GM12878 (cell line): ENCODE results near the gene CLEC17A. TPM values are rescaled to one million over a fixed set of nuclear protein-coding genes. Genes with fewer than 3 reads are reported as not detected.

Experiments used
- ATAC-seq: fragments of 200-7000 bp; cut with Tn5 transposase; 3 replicates; pipeline ENCODE4 v1.9.1; 2020; ENCODE audit warnings: mild to moderate bottlenecking, moderate library complexity
- BruUV-seq: library from RNA; stranded (reverse); fragments of 400-500 nt; replicated peaks from 2 replicates; lab custom pipeline; 2021; lab: Mats Ljungman, UMichigan
- CTCF ChIA-PET: fragments of 300-600 bp; sonication (Branson Sonifier 250); formaldehyde crosslinking; extraction: SDS; loops from one replicate; lab custom pipeline; 2021; ENCODE audit warnings: inconsistent platforms; lab: Yijun Ruan, JAX
- POLR2A ChIA-PET: fragments of 350-600 bp; formaldehyde crosslinking; extraction: SDS; loops from one replicate; lab custom pipeline; 2021; ENCODE audit warnings: inconsistent platforms; lab: Charles Lee
- RAD21 ChIA-PET: fragments of 300-600 bp; sonication (Branson Sonifier 250); formaldehyde crosslinking; loops from one replicate; lab custom pipeline; 2023; ENCODE audit warnings: antibody characterized with exemption; ENCODE audit not compliant: unreplicated experiment; lab: Charles Lee
- SMC1A ChIA-PET: fragments of 300-600 bp; sonication (Branson Sonifier 250); formaldehyde crosslinking; loops from one replicate; lab custom pipeline; 2023; ENCODE audit not compliant: unreplicated experiment, uncharacterized antibody; lab: Charles Lee
- DNase-seq: peaks from one replicate; pipeline ENCODE4 v3.0.0-alpha.2; 2011; ENCODE audit warnings: low read depth, low spot score
- FAIRE-seq: peaks from 3 replicates; lab custom pipeline; 2011; peaks lifted over from hg19 to GRCh38; lab: Jason Lieb, UNC
- H2AFZ ChIP-seq: 2 replicates; pipeline ENCODE4 v1.6.0; 2011; ENCODE audit warnings: low read depth, low read length, control low read depth; ENCODE audit not compliant: control insufficient read depth
- H3K27ac ChIP-seq: 2 replicates; pipeline ENCODE4 v1.5.1; 2011; ENCODE audit warnings: control low read depth; ENCODE audit not compliant: control insufficient read depth, insufficient read depth
- H3K27me3 ChIP-seq, 2 experiments: replicated peaks in 1 of 2; 2 replicates each; pipeline versions ENCODE4 v1.6.0 to v1.6.1; 2011; ENCODE audit warnings: low read length in 1 of 2; ENCODE audit not compliant: control insufficient read depth in 2 of 2, insufficient read depth in 2 of 2
- H3K36me3 ChIP-seq, 2 experiments: 2 replicates each; pipeline ENCODE4 v1.5.1; 2011; ENCODE audit warnings: low read length in 1 of 2; ENCODE audit not compliant: control insufficient read depth in 2 of 2, insufficient read depth in 2 of 2
- H3K4me1 ChIP-seq: 2 replicates; pipeline ENCODE4 v1.6.1; 2011; ENCODE audit warnings: mild to moderate bottlenecking, low read length, moderate library complexity, mixed read lengths; ENCODE audit not compliant: control insufficient read depth, insufficient read depth
- H3K4me2 ChIP-seq: 2 replicates; pipeline ENCODE4 v1.6.0; 2011; ENCODE audit warnings: control low read depth; ENCODE audit not compliant: control insufficient read depth, insufficient read depth
- H3K4me3 ChIP-seq: fragments of 200-600 bp; sonication (generic); 2 replicates; pipeline ENCODE4 v1.5.1; 2016
- H3K79me2 ChIP-seq: 2 replicates; pipeline ENCODE4 v1.6.0; 2011; ENCODE audit warnings: low read length; ENCODE audit not compliant: control insufficient read depth, insufficient read depth
- H3K9ac ChIP-seq: 2 replicates; pipeline ENCODE4 v1.8.0; 2011; ENCODE audit warnings: low read length, control low read depth, mixed read lengths; ENCODE audit not compliant: control insufficient read depth, insufficient read depth
- H3K9me3 ChIP-seq: replicated peaks from 3 replicates; pipeline ENCODE4 v1.5.1; 2011; ENCODE audit warnings: mild to moderate bottlenecking, low read length; ENCODE audit not compliant: control insufficient read depth, insufficient read depth
- H4K20me1 ChIP-seq: 2 replicates; pipeline ENCODE4 v1.6.0; 2011; ENCODE audit not compliant: control insufficient read depth, insufficient read depth
- ATF7 ChIP-seq: fragments of 450-650 bp; IDR thresholded peaks from 2 replicates; pipeline ENCODE4 v1.6.1; 2016; ENCODE audit warnings: low read depth, mild to moderate bottlenecking
- BRCA1 ChIP-seq: IDR thresholded peaks from 2 replicates; pipeline ENCODE4 v1.6.1; 2011; ENCODE audit warnings: low read depth, low read length, improper control_type of control experiment
- CHD1 ChIP-seq: IDR thresholded peaks from 2 replicates; pipeline ENCODE4 v1.6.1; 2012; ENCODE audit warnings: low read depth, low read length, improper control_type of control experiment
- CREB1 ChIP-seq: IDR thresholded peaks from 2 replicates; pipeline ENCODE4 v1.6.1; 2012; ENCODE audit warnings: low read depth, mild to moderate bottlenecking, inconsistent platforms
- CREM ChIP-seq: IDR thresholded peaks from 2 replicates; pipeline ENCODE4 v1.6.1; 2014; ENCODE audit warnings: antibody characterized with exemption, low read depth
- EGR1 ChIP-seq, 2 experiments: IDR thresholded peaks; 1 replicate in 1 of 2; 2 replicates in 1 of 2; pipeline ENCODE4 v1.6.1; 2011 to 2012; ENCODE audit warnings: low read depth in 2 of 2, low read length in 2 of 2, borderline replicate concordance in 1 of 2, mild to moderate bottlenecking in 1 of 2, moderate library complexity in 1 of 2
- IKZF1 ChIP-seq: fragments of 450-650 bp; conservative IDR thresholded peaks from 2 replicates; pipeline ENCODE4 v1.6.1; 2017; ENCODE audit warnings: antibody characterized with exemption, mild to moderate bottlenecking
- MTA2 ChIP-seq: fragments of 450-650 bp; IDR thresholded peaks from 2 replicates; pipeline ENCODE4 v1.6.1; 2016; ENCODE audit warnings: low read depth, mild to moderate bottlenecking, moderate library complexity
- NR2C2 ChIP-seq: IDR thresholded peaks from 2 replicates; pipeline ENCODE4 v1.6.1; 2011; ENCODE audit warnings: borderline replicate concordance, low read depth; ENCODE audit not compliant: control insufficient read depth, insufficient read length
- RUNX3 ChIP-seq: IDR thresholded peaks from 2 replicates; pipeline ENCODE4 v1.6.1; 2012; ENCODE audit warnings: low read length, inconsistent platforms
- TAF1 ChIP-seq: IDR thresholded peaks from 2 replicates; pipeline ENCODE4 v1.6.1; 2011; ENCODE audit warnings: mild to moderate bottlenecking, low read depth, low read length, borderline replicate concordance
- TCF3 ChIP-seq: IDR thresholded peaks from 2 replicates; pipeline ENCODE4 v1.6.1; 2012; ENCODE audit warnings: low read depth, mild to moderate bottlenecking, low read length, borderline replicate concordance; ENCODE audit not compliant: insufficient read depth
- ZNF384 ChIP-seq: IDR thresholded peaks from 2 replicates; pipeline ENCODE4 v1.6.1; 2012; ENCODE audit warnings: low read depth, mild to moderate bottlenecking, low read length, improper control_type of control experiment, borderline replicate concordance
- WGBS: methylation state at CpG from one replicate; pipeline ENCODE4 v1.1.6; 2016; ENCODE audit warnings: low lambda C conversion rate; ENCODE audit not compliant: insufficient replicate concordance, insufficient coverage; ENCODE audit errors: missing lambda C conversion rate; 5-methylcytosine and 5-hydroxymethylcytosine counted together
- in situ Hi-C: fragments of 300-500 bp; cut with MboI; formaldehyde crosslinking; loops from 9 replicates; pipeline ENCODE4 v1.14.3; 2018; ENCODE audit warnings: mixed read lengths
- intact Hi-C: fragments of 100-400 bp; cut with micrococcal nuclease; formaldehyde crosslinking; loops from one replicate; pipeline ENCODE4 v1.14.2; 2022; ENCODE audit not compliant: unreplicated experiment
- polyA plus RNA-seq, 11 experiments: library from polyadenylated mRNA; depleted of rRNA in 4 of 11; unstranded in 6 of 11; stranded (reverse) in 5 of 11; fragments of >200 nt; fragmentation: Nextera tagmentation in 4 of 11; fragmentation: Illumina TruSeq in 1 of 11; extraction: Ambion mirVana in 4 of 11; extraction: Trizol in 1 of 11; gene quantifications; 1 replicate in 1 of 11; 2 replicates in 10 of 11; pipeline versions ENCODE4 v1.2.1 to v1.2.3, GENCODE V29; 2011 to 2016; ENCODE audit warnings: inconsistent platforms in 2 of 11, missing spikeins in 2 of 11, low read depth in 1 of 11
- total RNA-seq, 4 experiments: library from RNA; depleted of rRNA in 3 of 4; stranded (reverse); fragments of >200 nt in 3 of 4; fragmentation: Illumina TruSeq in 1 of 4; extraction: Trizol in 1 of 4; gene quantifications; 2 replicates each; pipeline versions ENCODE4 v1.2.1 to v1.2.3, GENCODE V29; 2013 to 2021
- TF ChIP-seq, protein P1 (sequence below): IDR thresholded peaks from 2 replicates; pipeline ENCODE4 v1.6.1; 2011; ENCODE audit warnings: low read depth, mild to moderate bottlenecking, low read length, moderate library complexity, borderline replicate concordance; ENCODE audit errors: extremely low read depth
- TF ChIP-seq, protein P2 (sequence below): fragments of 450-650 bp; IDR thresholded peaks from 2 replicates; pipeline ENCODE4 v1.6.1; 2016; ENCODE audit warnings: mild to moderate bottlenecking

CLEC17A gene
- total and polyA plus RNA-seq, 10 of the 15 experiments (the other 5 are each of a cell fraction or from before 2014, with no cell fraction given): 12.9 to 131 (median 97.3) TPM

DNA sequence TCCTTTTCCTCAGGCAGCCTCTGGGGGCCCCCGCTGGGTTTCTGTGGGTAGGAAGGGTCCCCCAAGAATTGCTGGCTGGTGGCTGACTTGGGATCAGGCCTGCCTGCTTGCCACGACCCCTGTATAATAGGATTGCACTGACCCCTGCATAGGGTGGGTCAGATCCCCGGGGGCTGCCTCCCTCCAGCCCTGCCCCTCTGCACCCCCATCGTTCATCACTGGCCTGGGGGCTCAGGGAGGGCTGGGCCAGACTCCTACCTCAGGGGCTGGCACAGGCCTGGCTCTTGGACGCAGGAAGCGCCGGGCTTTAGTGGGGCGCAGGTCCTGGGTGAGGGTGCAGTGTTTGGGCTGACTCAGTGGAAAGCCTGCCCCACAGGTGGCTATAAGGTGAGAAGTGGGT, 21.6 kb upstream of the CLEC17A start:
- no peak overlapping the region for H3K4me3 ChIP-seq
- WGBS: 79% methylated on average over 8 of the region's 8 CpGs
- TF ChIP-seq, protein P1, sequence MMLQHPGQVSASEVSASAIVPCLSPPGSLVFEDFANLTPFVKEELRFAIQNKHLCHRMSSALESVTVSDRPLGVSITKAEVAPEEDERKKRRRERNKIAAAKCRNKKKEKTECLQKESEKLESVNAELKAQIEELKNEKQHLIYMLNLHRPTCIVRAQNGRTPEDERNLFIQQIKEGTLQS: no peak
- TF ChIP-seq TAF1: no peak
- H3K27me3 ChIP-seq: no peaks in the 10 kb centered on the region
- BruUV-seq: no TSS peak
- ChIA-PET SMC1A (interaction anchor here (0.9 kb wide), 1 partner anchor 11 kb away, joined by 3 read pairs; no protein-coding TSS in a partner anchor), CTCF (interaction anchor here (1.7 to 2.5 kb wide), 3 partner anchors 10 to 13 kb away, joined by 5 to 7 read pairs (median 6); partner anchors contain the start of gene NDUFB7), POLR2A (interaction anchor here (1.0 kb wide), 1 partner anchor 10 kb away, joined by 11 read pairs; no protein-coding TSS in a partner anchor), RAD21 (interaction anchor here (1.3 kb wide), 1 partner anchor 126 kb away, joined by 5 read pairs; no protein-coding TSS in a partner anchor)
- no peak overlapping the region for H2AFZ ChIP-seq
- no peak overlapping the region for H3K4me2 ChIP-seq
- H3K9ac ChIP-seq: no peak overlapping the region
- no peak overlapping the region for H3K27ac ChIP-seq
- H3K36me3 ChIP-seq: peaks cover 0 to 9% of the 10 kb centered on the region in 2 experiments; a peak in 2 of 4 replicates
- peaks cover 11% of the 10 kb centered on the region for H3K4me1 ChIP-seq
- intact Hi-C loops (no loop called here), in situ Hi-C loops (no loop called here)
- H3K79me2 ChIP-seq: peaks cover 2% of the 10 kb centered on the region; the same call in 1 of the 2 replicates
- DNase-seq: no peak
- H4K20me1 ChIP-seq: no peaks in the 10 kb centered on the region
- ATAC-seq: no peak
- FAIRE-seq: no peak
- H3K9me3 ChIP-seq: no peaks in the 10 kb centered on the region

DNA sequence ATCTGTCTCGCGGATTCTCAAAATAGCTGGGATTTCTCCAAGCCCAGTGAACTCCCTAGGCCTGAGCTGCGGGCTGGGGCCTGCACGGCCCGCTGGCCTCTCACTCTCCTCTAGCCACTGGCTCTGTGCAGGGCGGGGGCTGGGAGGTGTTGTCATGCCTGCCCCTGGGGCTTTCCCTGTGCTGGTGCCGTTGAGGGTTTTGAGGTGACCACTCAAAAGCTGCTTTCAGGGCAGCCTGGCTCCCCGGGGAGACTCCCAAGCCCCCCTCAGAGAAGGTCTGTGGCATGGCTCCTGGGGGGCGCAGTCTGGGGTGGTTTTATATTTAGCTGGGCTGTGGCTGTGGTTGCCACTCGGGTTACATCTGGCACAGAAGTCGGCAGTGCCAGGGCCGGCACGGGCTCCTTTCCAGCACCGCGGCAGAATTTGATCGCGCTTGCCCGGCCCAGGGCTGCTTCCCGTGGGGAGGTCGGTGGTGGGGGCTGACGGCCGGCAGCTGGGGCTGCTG, 21.0 kb upstream of the CLEC17A start:
- peaks cover 0 to 11% of the 10 kb centered on the region in 2 experiments; a peak in 3 of 4 replicates for H3K36me3 ChIP-seq
- no TSS peak for BruUV-seq
- SMC1A ChIA-PET: interaction anchor here (0.9 kb wide), 1 partner anchor 11 kb away, joined by 3 read pairs; no protein-coding TSS in a partner anchor
- peak; percentile 79 for ATAC-seq
- H4K20me1 ChIP-seq: no peaks in the 10 kb centered on the region
- H3K9me3 ChIP-seq: no peaks in the 10 kb centered on the region
- peaks cover 7% of the 10 kb centered on the region for H3K4me1 ChIP-seq
- POLR2A ChIA-PET: interaction anchor here (0.5 to 1.0 kb wide), 2 partner anchors 9 to 1572 kb away, joined by 4 to 11 read pairs; no protein-coding TSS in a partner anchor
- intact Hi-C loops (no loop called here), in situ Hi-C loops (no loop called here)
- H3K4me2 ChIP-seq: no peak overlapping the region
- WGBS: 8% methylated on average over 22 of the region's 22 CpGs
- H3K27me3 ChIP-seq: no peaks in the 10 kb centered on the region
- H3K9ac ChIP-seq: no peak overlapping the region
- no peak overlapping the region for H2AFZ ChIP-seq
- H3K4me3 ChIP-seq: no peak overlapping the region
- no peaks in the 10 kb centered on the region; the same call in 1 of the 2 replicates for H3K79me2 ChIP-seq
- H3K27ac ChIP-seq: no peak overlapping the region; the same call in 1 of the 2 replicates
- no peak for DNase-seq
- RAD21 ChIA-PET: interaction anchor here (1.3 kb wide), 1 partner anchor 125 kb away, joined by 5 read pairs; no protein-coding TSS in a partner anchor
- no peak for FAIRE-seq
- CTCF ChIA-PET: interaction anchor here (0.5 to 2.5 kb wide), 4 partner anchors 10 to 30 kb away, joined by 3 to 7 read pairs (median 6); partner anchors contain the start of gene NDUFB7
- TF ChIP-seq IKZF1 (peak; percentile 55), CREB1 (peak; percentile 44; the same call in 1 of the 2 replicates), CHD1 (no peak), TCF3 (no peak), ATF7 (peak; percentile 73), EGR1 (IDR thresholded peaks at IDR 0.05; ENCODE audit: borderline replicate concordance in 1 of 2, low read depth in 2 of 2, low read length in 2 of 2) (0 out of 3 replicates have a peak, but pooled peaks of 1 of the 2 experiments have one; percentile 16), NR2C2 (no peak), BRCA1 (no peak), ZNF384 (no peak), RUNX3 (peak; percentile 36; the same call in 1 of the 2 replicates), CREM (peak; percentile 64; the same call in 1 of the 2 replicates), MTA2 (no peak)
- TF ChIP-seq, protein P2, sequence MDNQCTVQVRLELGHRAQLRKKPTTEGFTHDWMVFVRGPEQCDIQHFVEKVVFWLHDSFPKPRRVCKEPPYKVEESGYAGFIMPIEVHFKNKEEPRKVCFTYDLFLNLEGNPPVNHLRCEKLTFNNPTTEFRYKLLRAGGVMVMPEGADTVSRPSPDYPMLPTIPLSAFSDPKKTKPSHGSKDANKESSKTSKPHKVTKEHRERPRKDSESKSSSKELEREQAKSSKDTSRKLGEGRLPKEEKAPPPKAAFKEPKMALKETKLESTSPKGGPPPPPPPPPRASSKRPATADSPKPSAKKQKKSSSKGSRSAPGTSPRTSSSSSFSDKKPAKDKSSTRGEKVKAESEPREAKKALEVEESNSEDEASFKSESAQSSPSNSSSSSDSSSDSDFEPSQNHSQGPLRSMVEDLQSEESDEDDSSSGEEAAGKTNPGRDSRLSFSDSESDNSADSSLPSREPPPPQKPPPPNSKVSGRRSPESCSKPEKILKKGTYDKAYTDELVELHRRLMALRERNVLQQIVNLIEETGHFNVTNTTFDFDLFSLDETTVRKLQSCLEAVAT: 0 out of 2 replicates have a peak, but pooled peaks have one; percentile 54
